ENCODE data around the gene MPDZ.

Gene MPDZ

DNA sequence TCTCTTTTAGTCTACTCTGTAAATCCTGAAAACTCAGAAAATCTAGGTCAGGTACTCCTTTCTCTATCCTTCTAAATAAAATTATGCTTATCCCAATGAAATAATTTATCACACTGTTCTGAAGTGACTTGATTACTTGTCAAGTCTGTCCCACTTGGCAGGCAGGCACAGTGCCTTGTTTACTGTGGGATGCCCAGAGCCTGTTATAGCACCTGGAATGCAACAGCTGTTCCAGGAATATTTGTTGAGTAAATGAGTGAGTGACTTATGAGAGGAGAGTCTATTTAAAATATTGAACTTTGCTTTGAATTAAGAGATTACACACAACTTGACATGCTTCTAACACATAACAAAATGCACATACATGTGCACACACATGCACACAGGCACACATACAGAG is 130.0 kb downstream of the MPDZ start:
- peaks cover 7% of the 10 kb centered on the region for H3K4me1 ChIP-seq (ENCODE audit: insufficient read depth, low read length)
- H3K9me3 ChIP-seq (ENCODE audit: low read length) = no peaks in the 10 kb centered on the region
- H3K27me3 ChIP-seq (ENCODE audit: control insufficient read depth in 1 of 2, insufficient read depth in 2 of 2, low read length in 2 of 2) = no peaks in the 10 kb centered on the region
- no peak overlapping the region for H3K9ac ChIP-seq (ENCODE audit: low read length)
- H3K36me3 ChIP-seq (ENCODE audit: insufficient read depth, low read length) = peaks cover 10% of the 10 kb centered on the region
- H3K27ac ChIP-seq (ENCODE audit: low read depth, low read length) = no peak overlapping the region
- no peak overlapping the region for H3K4me3 ChIP-seq (ENCODE audit: low read depth in 1 of 2, low read length in 2 of 2)

DNA sequence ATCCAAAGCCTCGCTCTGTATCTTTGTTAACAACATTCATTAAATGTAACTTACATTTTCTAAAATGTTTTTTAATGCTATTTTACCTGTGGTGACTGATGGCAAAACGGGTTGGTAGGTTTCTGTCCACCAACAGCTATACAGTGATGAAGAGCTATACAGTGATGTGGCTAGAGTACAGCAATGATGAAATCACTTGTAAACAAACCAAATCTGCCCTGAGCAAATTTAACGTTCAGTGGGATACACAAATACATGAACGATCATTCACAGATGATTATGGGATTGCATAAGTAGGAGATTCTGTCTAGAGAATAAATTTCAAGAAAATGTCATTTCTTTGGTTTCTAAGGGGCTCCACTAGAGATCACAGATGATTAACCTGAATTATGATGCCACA is 132.7 kb downstream of the MPDZ start:
- no peaks in the 10 kb centered on the region for H3K27me3 ChIP-seq (ENCODE audit: control insufficient read depth in 1 of 2, insufficient read depth in 2 of 2, low read length in 2 of 2)
- H3K27ac ChIP-seq (ENCODE audit: low read depth, low read length) = no peak overlapping the region
- peaks cover 4% of the 10 kb centered on the region for H3K36me3 ChIP-seq (ENCODE audit: insufficient read depth, low read length)
- no peak overlapping the region for H3K4me3 ChIP-seq (ENCODE audit: low read depth in 1 of 2, low read length in 2 of 2)
- no peaks in the 10 kb centered on the region for H3K9me3 ChIP-seq (ENCODE audit: low read length)
- no peak overlapping the region for H3K9ac ChIP-seq (ENCODE audit: low read length)
- H3K4me1 ChIP-seq (ENCODE audit: insufficient read depth, low read length) = peaks cover 14% of the 10 kb centered on the region

- Histone ChIP-seq H3K9me3 (ENCODE audit: low read length) (no peaks in the 10 kb centered on the region), H3K4me1 (ENCODE audit: insufficient read depth, low read length) (peaks cover 14% of the 10 kb centered on the region), H3K27me3 (ENCODE audit: control insufficient read depth in 1 of 2, insufficient read depth in 2 of 2, low read length in 2 of 2) (no peaks in the 10 kb centered on the region), H3K4me3 (ENCODE audit: low read depth in 1 of 2, low read length in 2 of 2) (no peak overlapping the region), H3K27ac (ENCODE audit: low read depth, low read length) (no peak overlapping the region), H3K36me3 (ENCODE audit: insufficient read depth, low read length) (peaks cover 4% of the 10 kb centered on the region), H3K9ac (ENCODE audit: low read length) (no peak overlapping the region)
These were observed 134.2 kb downstream of the MPDZ start for GRCh38 chr9:13145340-13145739.

GRCh38 chr9:13144166-13144775 is 135.2 kb downstream of the MPDZ start:
- no peak overlapping the region for H3K4me3 ChIP-seq (ENCODE audit: low read depth in 1 of 2, low read length in 2 of 2)
- H3K9me3 ChIP-seq (ENCODE audit: low read length) = no peaks in the 10 kb centered on the region
- peaks cover 4% of the 10 kb centered on the region for H3K36me3 ChIP-seq (ENCODE audit: insufficient read depth, low read length)
- H3K27me3 ChIP-seq (ENCODE audit: control insufficient read depth in 1 of 2, insufficient read depth in 2 of 2, low read length in 2 of 2) = no peaks in the 10 kb centered on the region
- H3K9ac ChIP-seq (ENCODE audit: low read length) = no peak overlapping the region
- peaks cover 14% of the 10 kb centered on the region for H3K4me1 ChIP-seq (ENCODE audit: insufficient read depth, low read length)
- no peak overlapping the region for H3K27ac ChIP-seq (ENCODE audit: low read depth, low read length)

DNA sequence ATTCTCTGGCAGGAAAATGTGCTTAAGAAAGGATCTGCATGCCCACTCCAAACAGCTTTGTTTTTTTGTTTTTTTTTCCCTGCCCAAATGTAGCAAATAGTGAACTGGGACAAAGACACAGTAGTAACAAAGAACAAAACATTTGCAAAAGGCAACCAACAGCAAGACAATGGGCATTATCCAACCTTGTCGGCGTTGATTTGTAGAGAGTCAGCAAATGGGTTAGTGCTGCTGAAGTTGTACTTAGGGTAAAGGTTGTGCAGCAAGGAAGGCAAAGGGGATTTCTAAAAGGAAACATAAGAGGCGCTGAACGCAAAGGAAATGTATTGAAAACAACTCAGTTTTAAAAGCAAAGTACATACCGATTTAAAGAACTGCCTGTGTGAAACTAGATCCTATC is 136.2 kb downstream of the MPDZ start:
- Histone ChIP-seq H3K9me3 (ENCODE audit: low read length) (no peaks in the 10 kb centered on the region), H3K4me1 (ENCODE audit: insufficient read depth, low read length) (peaks cover 14% of the 10 kb centered on the region), H3K27me3 (ENCODE audit: control insufficient read depth in 1 of 2, insufficient read depth in 2 of 2, low read length in 2 of 2) (no peaks in the 10 kb centered on the region), H3K9ac (ENCODE audit: low read length) (no peak overlapping the region), H3K36me3 (ENCODE audit: insufficient read depth, low read length) (peaks cover 8% of the 10 kb centered on the region), H3K27ac (ENCODE audit: low read depth, low read length) (no peak overlapping the region), H3K4me3 (ENCODE audit: low read depth in 1 of 2, low read length in 2 of 2) (no peak overlapping the region)

- Histone ChIP-seq H3K4me1 (ENCODE audit: insufficient read depth, low read length) (peaks cover 14% of the 10 kb centered on the region), H3K9ac (ENCODE audit: low read length) (no peak overlapping the region), H3K4me3 (ENCODE audit: low read depth in 1 of 2, low read length in 2 of 2) (no peak overlapping the region), H3K27me3 (ENCODE audit: control insufficient read depth in 1 of 2, insufficient read depth in 2 of 2, low read length in 2 of 2) (no peaks in the 10 kb centered on the region), H3K9me3 (ENCODE audit: low read length) (no peaks in the 10 kb centered on the region), H3K27ac (ENCODE audit: low read depth, low read length) (no peak overlapping the region), H3K36me3 (ENCODE audit: insufficient read depth, low read length) (peaks cover 13% of the 10 kb centered on the region)
These were observed 136.7 kb downstream of the MPDZ start for GRCh38 chr9:13142776-13143175.

GRCh38 chr9:13141629-13142028 is 137.9 kb downstream of the MPDZ start:
- Histone ChIP-seq H3K4me1 (ENCODE audit: insufficient read depth, low read length) (peaks cover 14% of the 10 kb centered on the region), H3K27ac (ENCODE audit: low read depth, low read length) (no peak overlapping the region), H3K9me3 (ENCODE audit: low read length) (no peaks in the 10 kb centered on the region), H3K36me3 (ENCODE audit: insufficient read depth, low read length) (peaks cover 18% of the 10 kb centered on the region), H3K4me3 (ENCODE audit: low read depth in 1 of 2, low read length in 2 of 2) (no peak overlapping the region), H3K27me3 (ENCODE audit: control insufficient read depth in 1 of 2, insufficient read depth in 2 of 2, low read length in 2 of 2) (no peaks in the 10 kb centered on the region), H3K9ac (ENCODE audit: low read length) (no peak overlapping the region)

- H3K27me3 ChIP-seq (ENCODE audit: control insufficient read depth in 1 of 2, insufficient read depth in 2 of 2, low read length in 2 of 2) = no peaks in the 10 kb centered on the region
- H3K9me3 ChIP-seq (ENCODE audit: low read length) = no peaks in the 10 kb centered on the region
- peaks cover 19% of the 10 kb centered on the region for H3K36me3 ChIP-seq (ENCODE audit: insufficient read depth, low read length)
- H3K27ac ChIP-seq (ENCODE audit: low read depth, low read length) = no peak overlapping the region
- H3K4me3 ChIP-seq (ENCODE audit: low read depth in 1 of 2, low read length in 2 of 2) = no peak overlapping the region
- H3K9ac ChIP-seq (ENCODE audit: low read length) = no peak overlapping the region
- H3K4me1 ChIP-seq (ENCODE audit: insufficient read depth, low read length) = peaks cover 14% of the 10 kb centered on the region
These were observed 138.5 kb downstream of the MPDZ start for GRCh38 chr9:13140843-13141592.

DNA sequence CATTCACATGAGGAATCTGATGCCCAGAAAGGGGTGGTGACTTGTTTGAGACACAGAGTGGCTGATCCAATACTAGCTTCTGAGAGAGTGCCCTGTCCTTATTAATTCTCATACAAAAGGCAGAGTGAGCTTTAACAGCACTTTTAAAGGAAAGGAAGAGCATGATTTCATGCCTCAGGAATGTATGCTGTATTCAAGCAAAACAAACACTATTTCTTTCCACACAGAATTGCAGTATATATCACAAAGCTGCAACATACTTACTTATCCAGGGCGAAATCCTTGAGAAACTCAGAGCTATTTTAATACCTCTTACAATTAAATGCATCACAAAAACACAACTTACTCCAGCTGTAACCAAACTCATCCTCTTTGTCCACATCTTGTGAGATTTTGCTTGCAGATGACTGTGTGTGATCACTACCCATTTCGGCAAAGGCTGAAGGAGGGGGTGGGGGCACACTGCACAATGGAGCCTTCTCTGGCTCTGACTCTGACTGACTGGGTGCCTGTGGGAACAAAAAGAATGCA is 139.8 kb downstream of the MPDZ start:
- H3K36me3 ChIP-seq (ENCODE audit: insufficient read depth, low read length) = peaks cover 32% of the 10 kb centered on the region
- no peak overlapping the region for H3K4me3 ChIP-seq (ENCODE audit: low read depth in 1 of 2, low read length in 2 of 2)
- no peak overlapping the region for H3K9ac ChIP-seq (ENCODE audit: low read length)
- no peaks in the 10 kb centered on the region for H3K9me3 ChIP-seq (ENCODE audit: low read length)
- H3K27me3 ChIP-seq (ENCODE audit: control insufficient read depth in 1 of 2, insufficient read depth in 2 of 2, low read length in 2 of 2) = no peaks in the 10 kb centered on the region
- no peak overlapping the region for H3K27ac ChIP-seq (ENCODE audit: low read depth, low read length)
- peaks cover 10% of the 10 kb centered on the region for H3K4me1 ChIP-seq (ENCODE audit: insufficient read depth, low read length)

GRCh38 chr9:13137426-13137825 is 142.1 kb downstream of the MPDZ start:
- Histone ChIP-seq H3K36me3 (ENCODE audit: insufficient read depth, low read length) (peaks cover 36% of the 10 kb centered on the region), H3K4me1 (ENCODE audit: insufficient read depth, low read length) (no peaks in the 10 kb centered on the region), H3K4me3 (ENCODE audit: low read depth in 1 of 2, low read length in 2 of 2) (no peak overlapping the region), H3K27me3 (ENCODE audit: control insufficient read depth in 1 of 2, insufficient read depth in 2 of 2, low read length in 2 of 2) (no peaks in the 10 kb centered on the region), H3K27ac (ENCODE audit: low read depth, low read length) (no peak overlapping the region), H3K9me3 (ENCODE audit: low read length) (no peaks in the 10 kb centered on the region), H3K9ac (ENCODE audit: low read length) (no peak overlapping the region)

GRCh38 chr9:13131991-13132390 is 147.5 kb downstream of the MPDZ start:
- H3K27ac ChIP-seq (ENCODE audit: low read depth, low read length) = no peak overlapping the region

DNA sequence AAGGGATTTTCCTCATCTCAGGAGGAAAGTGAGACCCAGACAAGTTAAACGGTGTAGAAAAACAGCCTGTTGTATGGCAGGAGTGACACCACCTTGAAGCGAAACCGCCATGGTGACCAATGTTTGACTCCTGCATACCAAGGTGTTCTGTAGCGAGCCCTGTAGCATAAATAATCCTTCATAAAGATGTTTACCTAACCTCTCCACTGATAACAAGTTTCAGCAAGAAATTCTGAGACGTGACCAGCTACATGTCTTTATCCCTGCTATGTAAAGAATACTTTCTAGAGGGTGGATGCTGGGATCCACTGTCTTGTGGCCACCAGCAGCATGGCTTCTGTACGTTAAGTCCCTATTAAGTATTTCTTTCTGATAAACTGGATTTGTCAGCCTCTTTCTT is 148.1 kb downstream of the MPDZ start:
- no peak overlapping the region for H3K4me3 ChIP-seq (ENCODE audit: low read depth in 1 of 2, low read length in 2 of 2)
- no peaks in the 10 kb centered on the region for H3K27me3 ChIP-seq (ENCODE audit: control insufficient read depth in 1 of 2, insufficient read depth in 2 of 2, low read length in 2 of 2)
- peaks cover 28% of the 10 kb centered on the region for H3K36me3 ChIP-seq (ENCODE audit: insufficient read depth, low read length)
- no peaks in the 10 kb centered on the region for H3K9me3 ChIP-seq (ENCODE audit: low read length)
- no peak overlapping the region for H3K27ac ChIP-seq (ENCODE audit: low read depth, low read length)
- H3K9ac ChIP-seq (ENCODE audit: low read length) = no peak overlapping the region
- H3K4me1 ChIP-seq (ENCODE audit: insufficient read depth, low read length) = no peaks in the 10 kb centered on the region

More at GRCh38 chr9:13131991-13132390, 147.5 kb downstream of the MPDZ start:
- no peaks in the 10 kb centered on the region for H3K9me3 ChIP-seq (ENCODE audit: low read length)
- H3K4me1 ChIP-seq (ENCODE audit: insufficient read depth, low read length) = no peaks in the 10 kb centered on the region
- H3K36me3 ChIP-seq (ENCODE audit: insufficient read depth, low read length) = peaks cover 30% of the 10 kb centered on the region
- no peak overlapping the region for H3K9ac ChIP-seq (ENCODE audit: low read length)
- no peak overlapping the region for H3K4me3 ChIP-seq (ENCODE audit: low read depth in 1 of 2, low read length in 2 of 2)
- H3K27me3 ChIP-seq (ENCODE audit: control insufficient read depth in 1 of 2, insufficient read depth in 2 of 2, low read length in 2 of 2) = no peaks in the 10 kb centered on the region

Data from muscle layer of colon (tissue), 2 donors.